GM19351 (cell line): ENCODE results near the gene RING1.

ENCODE experiments used
- ATAC-seq: cut with Tn5 transposase; IDR thresholded peaks from one replicate; pipeline ENCODE4 v1.9.1; 2021; ENCODE audit warnings: mild to moderate bottlenecking, moderate library complexity; ENCODE audit not compliant: unreplicated experiment

The RING1 gene

DNA sequence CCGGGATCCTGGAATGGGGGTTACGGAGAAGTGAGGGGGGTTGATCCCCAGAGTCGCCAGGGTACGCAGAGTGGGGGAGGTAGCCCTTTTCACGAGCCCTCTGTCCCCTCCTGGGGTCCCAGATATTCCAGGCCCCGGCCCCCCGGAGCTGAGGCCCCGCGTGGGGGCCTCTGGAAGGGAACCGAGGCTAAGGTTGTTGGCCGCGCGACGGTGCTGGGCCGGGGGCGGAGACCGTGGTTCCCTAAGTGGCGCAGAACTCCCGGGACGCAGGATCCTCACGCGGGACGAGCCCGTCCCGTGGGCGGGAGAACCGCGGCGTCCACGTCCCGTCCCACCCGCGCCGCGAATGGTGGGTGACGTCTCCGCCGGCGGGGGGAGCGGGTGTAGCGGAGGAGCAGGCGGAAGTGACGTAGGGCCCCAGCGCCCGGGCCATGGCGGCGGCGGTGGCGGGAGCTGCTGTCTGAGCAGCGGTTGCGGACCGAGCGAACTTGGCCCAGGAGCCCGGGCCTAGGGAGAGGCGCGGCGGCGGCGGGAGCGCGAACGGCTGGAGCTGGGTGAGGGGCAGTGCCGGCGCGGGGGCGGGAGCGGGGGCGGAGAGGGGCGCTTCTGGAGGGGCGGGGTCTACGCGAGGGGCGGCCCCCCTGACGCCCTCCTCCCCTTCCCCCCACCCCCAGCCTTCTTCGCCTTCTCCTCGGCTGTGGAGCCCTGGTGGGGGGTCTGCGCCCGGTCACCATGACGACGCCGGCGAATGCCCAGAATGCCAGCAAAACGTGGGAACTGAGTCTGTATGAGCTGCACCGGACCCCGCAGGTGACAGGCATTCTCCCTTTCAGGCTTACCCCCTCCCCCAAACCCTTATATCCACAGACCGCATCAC lies at the start of gene RING1:
RING1 (plus strand) TSS at position 410 of the 877 bp plus-strand sequence; CDS start at position 733, 323 bp downstream.
- ATAC-seq: no peak

DNA sequence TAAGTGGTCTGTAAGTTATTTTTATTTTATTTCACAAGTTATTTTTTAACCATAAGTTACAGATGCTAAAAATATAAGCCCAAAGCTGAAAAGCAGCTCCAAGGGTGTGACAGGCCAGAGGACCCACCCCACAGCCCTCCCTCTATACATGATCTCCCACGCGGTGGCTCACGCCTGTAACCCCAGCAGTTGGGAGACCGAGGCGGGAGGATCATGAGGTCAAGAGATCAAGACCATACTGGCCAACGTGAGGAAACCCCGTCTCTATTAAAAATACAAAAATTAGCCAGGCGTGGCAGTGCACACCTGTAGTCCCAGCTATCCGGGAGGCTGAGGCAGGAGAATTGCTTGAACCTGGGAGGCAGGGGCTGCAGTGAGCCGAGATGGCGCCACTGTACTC lies 48.2 kb upstream of the RING1 start:
- ATAC-seq: no peak

DNA sequence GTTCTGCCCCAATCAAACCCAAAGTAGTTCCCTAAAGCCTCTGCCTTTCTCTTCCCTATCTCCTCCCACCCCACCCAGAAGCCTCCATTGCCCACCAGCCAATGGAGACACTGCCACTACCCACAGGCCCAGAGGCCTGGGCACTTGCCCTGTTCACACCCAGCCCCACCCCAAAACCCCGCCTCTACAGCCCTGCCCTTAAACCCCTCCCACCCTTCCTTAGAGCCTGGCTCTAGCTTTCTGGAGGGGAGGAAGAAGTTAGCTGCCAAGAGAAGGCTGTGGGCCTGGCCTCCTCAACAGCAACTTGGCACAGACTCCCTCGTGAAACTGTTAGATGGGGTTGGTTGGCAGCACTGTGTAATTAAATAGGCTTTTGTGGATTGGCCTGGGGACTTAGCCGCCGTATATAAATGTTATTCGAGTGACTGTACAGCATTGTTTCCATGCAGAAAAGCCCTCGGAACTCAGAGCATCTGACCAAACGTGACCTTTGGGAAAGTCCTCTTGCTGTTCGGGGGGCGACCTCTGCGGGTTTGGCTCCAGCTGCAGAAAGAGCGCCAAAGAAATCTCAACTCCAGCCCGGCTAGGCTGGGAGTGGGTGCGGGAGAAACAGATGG lies 47.5 kb upstream of the RING1 start:
- ATAC-seq: no peak

DNA sequence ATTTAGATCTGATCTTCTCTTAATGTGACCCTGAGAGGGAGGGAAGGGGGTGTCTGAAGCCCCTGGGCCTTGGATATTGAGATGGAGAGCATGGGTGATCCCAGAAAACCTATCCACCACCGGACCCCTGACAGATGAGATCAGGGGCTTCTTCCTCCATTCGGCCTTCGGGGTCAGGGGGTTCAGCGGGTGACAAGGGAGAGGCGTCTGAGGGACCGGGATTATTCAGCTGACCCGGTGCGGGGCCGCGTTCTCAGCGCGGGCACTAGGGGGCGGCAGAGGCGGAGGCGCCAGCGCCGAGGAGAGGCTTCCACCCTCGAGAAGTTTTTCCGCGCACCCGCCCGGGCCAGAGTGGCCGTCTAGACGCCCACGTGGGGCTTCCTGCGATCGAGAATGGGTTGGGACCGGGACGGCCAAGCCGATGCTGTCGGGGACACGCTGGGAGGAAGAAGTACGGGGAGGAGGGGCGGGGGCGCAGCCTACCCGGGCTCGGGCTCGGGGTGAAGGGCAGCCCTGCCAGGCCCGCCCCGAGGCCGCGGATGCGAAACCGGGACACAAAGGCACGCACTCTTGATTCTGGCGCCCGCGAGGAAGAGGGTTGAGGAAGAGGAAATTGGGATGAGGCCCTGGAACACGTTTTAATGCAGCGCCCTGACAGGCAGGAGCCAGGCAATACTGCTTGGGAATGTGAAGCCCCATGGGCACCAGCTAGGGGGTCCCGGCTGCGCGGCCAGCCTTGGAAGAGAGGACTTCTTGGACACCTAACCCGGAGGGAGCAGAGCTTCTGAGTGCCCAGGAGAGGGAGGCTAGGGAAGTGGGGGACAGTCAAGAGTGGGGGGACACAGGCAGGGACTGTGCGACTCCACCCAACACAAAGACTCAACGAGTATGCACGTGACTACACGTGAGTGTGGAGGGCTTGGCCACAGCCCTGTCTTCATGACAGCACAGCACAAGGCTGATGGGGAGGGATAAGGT lies 46.7 kb upstream of the RING1 start:
- ATAC-seq: no peak

DNA sequence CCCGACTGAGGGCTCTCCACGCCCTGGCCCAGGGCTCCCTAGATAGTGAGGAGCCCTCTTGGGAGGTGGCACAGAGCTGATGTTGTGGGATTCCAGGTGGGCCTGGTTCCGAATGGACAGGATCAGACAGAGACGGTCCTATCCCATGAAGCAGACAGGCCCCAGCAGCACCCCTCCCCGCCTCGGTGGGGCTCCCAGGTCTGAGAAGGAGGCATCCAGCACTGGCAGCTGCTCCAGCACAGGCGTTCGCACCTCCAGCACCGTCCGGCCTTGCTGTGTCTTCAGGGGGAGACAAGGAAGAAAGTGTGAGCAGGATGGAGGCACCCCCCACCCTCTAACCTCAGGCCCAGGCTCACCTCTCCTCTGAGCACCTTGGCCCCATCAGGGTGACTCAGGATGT lies 44.8 kb upstream of the RING1 start:
- no peak for ATAC-seq

DNA sequence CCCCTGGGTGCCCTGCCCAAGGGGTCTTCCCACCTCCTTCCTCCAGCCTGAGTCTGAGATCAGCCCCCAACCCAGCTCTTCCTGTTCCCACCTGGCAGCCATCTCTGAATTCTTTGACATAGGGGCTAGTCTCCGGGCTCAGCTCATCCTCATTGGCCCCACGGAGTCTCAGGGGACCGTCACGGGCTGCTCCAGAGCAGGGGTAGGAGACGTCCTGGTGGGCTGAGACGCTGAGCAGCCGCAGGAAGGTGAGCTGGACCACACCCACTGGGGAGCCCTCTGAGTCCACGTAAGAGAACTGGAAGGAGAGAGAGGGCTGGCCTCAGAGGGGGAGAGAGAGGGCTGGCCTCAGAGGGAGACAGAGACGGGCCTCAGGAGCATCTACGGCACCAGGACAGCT lies 44.1 kb upstream of the RING1 start:
- no peak for ATAC-seq

DNA sequence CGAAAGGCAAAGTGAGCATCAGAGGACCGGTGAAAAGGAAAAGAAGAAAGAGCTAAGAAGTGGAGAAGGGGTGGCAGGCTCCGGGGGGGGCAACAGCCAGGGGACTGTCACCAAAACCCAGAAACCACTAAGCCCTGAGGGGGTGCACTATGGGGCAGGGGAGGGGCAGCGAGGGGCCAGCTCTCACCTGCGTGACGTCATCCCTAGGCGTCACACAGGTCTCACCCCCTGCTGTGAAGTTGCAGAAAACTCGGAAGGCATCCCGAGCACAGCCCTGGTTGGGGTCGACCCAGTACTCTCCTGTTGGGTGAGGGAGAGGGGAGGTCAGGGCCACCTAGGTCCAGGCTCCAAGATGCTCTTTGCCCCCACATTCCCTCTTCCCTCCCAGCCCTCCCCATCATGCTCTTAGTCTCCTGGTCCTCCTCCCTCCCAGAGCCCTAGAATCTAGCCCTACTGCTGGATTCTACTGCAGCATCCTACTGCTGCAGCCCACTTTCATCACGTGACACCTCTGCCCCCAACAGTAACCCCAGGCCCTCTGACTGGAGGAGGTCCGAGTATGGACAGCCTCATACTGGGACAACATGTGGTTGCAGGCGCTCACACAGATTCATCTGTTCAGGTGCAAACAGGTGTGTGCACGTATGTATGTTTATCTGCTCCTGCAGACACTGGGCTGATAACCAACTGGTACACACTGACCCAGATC lies 43.5 kb upstream of the RING1 start:
- no peak for ATAC-seq

DNA sequence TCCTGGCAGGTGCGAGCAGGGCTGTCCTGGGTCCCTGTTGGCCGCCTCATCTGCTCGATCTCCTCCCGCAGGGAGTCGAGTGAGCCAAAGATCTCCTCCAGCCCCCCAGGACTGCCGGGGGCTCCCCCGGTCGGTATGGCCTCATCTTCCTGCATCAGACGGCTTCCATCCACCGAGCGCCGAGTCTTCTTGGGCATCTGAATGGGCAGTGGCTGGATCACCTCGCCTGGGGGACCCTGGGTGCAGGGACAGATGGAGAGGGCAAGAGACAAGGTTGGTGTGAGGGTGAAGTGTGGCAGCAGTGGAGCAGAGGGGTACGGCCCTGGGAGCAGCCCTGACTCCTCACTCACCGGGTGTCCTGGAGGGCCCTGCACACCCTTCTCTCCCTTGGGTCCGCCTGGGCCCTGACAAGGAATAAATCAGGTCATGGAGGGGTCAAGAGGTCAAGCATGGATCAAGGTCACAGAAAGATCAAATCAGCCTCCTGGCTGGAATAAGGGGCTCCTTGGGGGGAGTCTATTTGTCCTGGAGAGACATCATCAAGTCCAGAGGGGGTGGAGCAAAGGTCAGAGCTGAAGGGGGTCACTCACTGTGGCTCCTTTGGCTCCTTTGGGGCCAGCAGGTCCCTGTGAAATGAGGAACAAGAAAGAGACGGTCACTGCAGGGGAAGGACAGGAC lies 42.6 kb upstream of the RING1 start:
- no peak for ATAC-seq

DNA sequence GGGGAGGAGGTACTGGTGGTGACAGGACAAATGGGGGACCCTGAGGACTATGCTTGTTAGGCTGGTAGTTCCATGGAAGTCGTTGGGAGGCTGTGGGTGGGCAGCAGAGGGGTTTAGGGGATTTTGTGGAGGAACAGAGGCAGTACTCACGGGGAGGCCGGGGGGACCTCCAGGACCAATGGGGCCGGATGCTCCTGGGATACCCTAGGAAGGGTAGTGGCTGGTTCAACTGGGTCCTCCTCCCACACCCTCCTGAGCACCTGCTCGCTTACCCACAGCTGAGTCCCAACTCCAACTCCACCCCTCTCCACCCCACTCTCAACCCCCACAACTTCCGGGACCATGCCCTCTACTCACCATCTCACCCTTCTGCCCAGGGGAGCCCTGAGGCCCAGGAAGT lies 41.9 kb upstream of the RING1 start:
- ATAC-seq: no peak

DNA sequence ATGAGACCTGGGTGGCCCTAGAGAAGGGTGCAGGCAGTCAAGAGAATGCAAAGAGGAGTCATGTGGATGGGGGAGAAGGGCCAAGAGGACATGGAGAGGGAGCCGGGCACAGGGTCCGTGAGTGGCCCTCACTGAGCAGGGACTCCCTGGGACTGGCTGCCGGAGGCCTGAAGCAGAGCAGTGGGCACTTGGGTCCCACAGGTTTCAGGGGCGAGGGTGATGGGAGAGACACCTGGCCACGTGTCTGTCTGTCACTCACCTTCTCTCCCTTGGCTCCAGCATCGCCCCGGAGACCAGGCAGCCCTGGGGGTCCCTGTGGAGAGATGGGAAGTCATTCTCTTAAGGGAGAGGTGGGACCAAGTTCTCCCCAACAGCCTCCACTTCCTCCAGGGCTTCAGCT lies 41.5 kb upstream of the RING1 start:
- ATAC-seq: no peak

DNA sequence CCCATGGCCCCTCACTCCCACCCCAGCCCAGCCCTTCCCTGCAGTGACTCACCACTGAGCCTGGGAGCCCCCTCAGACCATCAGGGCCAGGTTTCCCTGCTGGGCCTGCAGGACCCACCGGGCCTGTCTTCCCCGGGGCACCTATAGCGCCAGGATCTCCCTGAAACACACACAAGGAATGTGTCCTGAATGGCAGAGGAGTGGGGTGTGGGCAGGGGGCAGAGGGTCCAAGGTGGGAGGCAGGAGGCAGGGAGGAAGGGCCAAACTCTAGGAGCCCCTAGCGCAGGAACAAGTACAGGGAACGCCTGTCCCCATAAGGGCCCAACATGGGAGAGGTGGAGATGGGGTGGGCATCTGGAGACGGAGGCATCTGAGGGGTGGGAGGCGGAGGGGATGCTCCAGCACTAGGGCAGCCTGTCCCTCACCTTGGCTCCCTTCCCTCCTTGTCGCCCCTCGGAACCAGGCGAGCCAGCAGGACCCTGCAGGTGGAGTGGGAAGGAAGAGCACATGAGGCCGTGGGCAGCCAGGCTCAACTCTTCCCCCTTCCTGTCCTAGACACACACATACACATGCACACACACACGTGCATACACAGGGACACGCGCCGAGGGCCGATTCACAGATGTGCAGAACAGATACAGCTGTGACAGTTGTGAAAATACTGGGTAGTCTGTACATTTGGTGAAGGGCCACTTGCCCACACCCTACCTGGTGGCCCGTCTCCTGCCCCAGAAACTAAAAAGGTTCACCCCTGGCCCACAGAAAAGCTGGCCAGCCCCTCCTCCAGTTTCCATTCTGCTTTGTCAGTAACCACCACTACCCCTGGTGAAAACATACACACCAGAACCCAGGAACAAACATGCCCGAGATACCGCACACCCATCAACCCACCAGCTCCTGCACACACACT lies 40.7 kb upstream of the RING1 start:
- no peak for ATAC-seq

DNA sequence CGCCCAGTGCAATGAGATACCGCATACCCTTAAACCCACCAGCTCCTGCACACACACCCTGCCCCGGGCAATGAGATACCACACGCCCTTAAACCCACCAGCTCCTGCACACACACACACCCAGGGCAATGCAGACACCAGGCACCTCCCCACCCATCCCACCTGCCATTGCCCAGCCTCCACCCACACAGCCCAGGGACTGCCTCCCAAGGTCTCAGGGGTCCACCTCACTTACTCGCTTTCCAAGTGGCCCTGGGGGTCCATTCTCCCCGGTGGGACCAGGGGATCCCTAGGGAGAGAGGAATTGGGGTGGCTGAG lies 40.1 kb upstream of the RING1 start:
- no peak for ATAC-seq

DNA sequence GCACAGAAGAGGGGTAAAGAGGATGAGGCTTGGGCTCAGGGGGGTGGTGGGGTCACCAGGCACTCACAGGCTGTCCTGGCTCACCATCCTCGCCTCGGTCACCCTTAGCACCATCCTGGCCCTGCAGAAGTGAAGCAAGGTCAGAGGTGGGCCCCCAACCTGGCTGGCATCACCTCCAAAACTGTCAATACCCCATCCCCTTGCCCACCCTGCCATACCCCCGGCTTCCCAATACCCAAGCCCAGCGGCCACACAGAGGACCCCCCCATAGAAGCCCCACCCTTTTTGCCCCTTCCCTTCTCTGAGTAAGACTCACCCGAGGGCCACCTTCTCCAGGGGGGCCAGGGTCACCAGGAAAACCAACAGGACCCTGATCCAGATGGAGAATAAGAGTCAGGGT lies 39.7 kb upstream of the RING1 start:
- ATAC-seq: no peak

DNA sequence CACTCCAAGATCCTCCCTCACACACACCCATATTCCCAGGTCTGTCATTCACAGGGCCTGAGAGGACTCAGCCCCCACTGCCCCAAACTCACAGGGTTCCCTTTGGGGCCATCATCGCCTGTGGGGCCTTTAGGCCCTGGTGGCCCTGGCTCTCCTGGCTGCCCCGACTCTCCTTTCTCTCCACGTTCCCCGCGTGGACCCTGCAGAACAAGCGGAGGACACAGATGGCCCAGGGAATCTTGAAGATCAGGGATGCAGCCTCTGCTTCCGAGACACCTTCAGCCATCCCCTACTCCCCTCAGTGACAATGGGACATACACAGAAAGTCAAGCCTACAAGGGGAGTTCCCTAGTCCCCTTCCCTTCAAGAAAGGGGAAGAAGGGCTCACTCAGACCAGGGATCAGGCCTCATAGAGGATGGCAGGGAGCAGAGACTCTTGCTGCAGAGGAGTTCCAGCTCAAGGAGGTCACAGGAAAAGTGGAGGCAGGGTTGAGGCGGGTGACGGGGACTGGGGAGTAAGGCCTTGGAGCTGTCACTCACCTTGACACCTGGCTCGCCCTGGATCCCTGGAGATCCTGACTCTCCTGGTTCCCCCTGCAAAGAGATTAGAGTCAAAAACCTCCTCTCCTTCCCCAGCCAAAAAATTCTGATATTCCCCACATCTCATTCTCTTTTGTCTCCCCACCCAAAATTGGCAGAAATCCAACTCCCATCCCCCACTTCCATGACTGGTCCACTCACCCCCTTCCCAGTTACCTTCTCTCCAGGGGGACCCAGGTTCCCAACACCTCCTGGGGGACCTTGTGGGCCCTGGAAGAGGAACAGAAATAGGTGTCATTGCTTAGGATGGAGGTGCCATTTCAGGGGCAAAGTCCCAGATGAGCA lies 38.8 kb upstream of the RING1 start:
- ATAC-seq: no peak

DNA sequence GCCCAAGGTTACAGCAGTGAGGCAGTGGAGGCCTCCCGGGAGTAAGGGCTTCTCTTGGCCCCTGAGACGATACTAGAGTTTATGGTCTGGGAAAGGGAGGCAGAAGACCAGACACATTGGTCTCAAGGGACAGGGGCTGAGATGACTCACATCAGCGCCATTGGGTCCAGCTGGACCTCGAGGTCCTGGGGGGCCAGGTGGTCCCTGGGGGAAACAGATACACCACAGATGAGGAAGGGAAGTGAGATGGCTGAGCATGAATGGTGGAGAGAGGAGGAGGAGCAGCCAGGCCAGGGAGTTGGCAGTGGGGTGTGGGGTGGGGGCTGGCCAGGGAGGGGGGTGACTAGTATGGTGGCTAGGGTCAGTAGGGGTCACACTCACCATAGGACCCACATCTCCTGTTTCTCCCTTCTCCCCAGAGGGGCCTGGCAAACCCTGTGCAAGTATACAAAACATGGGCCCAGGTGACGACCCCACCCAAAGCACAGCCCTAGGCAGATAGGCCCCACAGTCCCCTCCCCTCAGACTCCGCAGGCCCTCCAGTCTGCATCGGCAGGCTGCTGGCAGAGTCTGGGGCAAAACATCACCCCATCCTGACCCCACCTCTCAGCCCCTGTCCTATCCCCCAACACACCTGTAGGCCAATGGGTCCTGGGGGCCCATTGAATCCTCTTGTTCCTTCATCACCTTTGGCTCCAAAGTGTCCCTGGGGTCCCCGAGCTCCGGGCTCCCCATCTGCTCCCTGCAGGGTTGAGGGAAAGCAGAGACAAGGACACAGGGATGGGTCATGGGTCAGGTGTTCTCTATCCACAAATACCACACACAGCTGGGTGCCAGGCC lies 37.9 kb upstream of the RING1 start:
- no peak for ATAC-seq

DNA sequence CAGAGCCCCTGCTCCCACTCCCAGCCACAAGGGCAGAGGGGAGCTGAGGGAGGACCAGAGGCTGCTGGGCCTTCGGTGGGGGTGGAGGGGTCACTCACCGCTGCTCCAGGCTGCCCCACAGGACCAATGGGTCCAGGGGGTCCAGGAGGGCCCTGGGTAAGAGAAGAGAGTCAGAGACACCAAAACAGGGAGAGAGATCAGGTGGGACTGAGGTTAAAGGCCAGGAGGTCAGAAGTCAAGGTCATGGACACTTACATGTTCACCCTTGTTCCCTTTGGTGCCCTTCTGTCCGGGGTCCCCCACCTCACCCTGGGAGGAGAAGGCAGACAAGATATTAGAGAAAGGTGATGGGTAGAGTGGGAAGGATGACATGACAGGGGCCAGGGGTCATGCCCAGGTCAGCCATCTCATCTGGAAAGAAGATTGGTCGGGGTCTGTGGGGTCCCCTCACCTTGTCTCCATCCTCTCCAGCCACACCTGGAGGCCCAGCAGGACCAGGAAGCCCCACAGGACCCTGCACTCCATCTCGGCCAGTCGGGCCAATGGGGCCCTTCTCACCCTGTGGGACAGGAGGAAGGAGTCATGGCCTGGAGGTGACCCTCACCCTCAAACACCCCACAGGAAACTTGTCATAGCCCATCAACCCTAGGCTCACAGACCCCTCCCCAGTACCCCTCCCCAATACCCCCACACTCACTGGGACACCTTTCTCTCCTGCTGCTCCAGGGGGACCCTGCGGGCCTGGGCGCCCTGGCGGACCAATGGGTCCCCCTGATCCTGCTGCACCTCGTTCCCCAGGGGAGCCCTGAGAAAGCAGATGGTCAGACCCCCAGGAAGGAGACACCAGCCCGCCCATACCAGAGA lies 37.1 kb upstream of the RING1 start:
- ATAC-seq: no peak
